Fibroblast of lung (primary cell): ENCODE data around the gene MSANTD2.

ENCODE experiments used
- EZH2 ChIP-seq: IDR thresholded peaks from 2 replicates; pipeline ENCODE4 v1.5.1; 2012; ENCODE audit warnings: low read length, control low read depth, mild to moderate bottlenecking; ENCODE audit errors: missing control alignments
- TF ChIP-seq, protein P1 (sequence below), 2 donors: IDR thresholded peaks in 1 of 2; conservative IDR thresholded peaks in 1 of 2; 1 replicate in 1 of 2; 2 replicates in 1 of 2; pipeline ENCODE4 v1.5.1; 2011 to 2012; ENCODE audit warnings: low read length in 2 of 2, control low read depth in 1 of 2, inconsistent platforms in 1 of 2, low read depth in 1 of 2, mild to moderate bottlenecking in 1 of 2

DNA sequence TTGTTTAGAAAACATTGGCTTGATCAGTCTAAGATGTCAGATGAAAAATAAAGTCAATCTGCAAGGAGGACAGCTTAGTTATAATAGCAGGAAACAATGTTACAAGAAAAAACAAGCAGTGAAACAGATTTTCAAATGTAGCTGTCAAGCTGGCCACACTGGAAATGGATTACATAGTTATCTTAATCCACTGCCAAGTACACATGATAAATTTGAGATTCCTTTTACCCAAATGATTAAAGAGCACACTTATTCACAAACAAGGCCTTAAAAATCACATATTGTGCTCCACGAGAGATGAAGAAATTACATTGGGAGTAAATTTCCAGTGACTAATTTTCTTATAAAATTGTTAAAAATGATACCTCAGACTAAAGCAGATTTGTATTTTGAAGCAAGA, 20.6 kb downstream of the MSANTD2 start:
- no peak for TF ChIP-seq EZH2
- TF ChIP-seq, protein P1, sequence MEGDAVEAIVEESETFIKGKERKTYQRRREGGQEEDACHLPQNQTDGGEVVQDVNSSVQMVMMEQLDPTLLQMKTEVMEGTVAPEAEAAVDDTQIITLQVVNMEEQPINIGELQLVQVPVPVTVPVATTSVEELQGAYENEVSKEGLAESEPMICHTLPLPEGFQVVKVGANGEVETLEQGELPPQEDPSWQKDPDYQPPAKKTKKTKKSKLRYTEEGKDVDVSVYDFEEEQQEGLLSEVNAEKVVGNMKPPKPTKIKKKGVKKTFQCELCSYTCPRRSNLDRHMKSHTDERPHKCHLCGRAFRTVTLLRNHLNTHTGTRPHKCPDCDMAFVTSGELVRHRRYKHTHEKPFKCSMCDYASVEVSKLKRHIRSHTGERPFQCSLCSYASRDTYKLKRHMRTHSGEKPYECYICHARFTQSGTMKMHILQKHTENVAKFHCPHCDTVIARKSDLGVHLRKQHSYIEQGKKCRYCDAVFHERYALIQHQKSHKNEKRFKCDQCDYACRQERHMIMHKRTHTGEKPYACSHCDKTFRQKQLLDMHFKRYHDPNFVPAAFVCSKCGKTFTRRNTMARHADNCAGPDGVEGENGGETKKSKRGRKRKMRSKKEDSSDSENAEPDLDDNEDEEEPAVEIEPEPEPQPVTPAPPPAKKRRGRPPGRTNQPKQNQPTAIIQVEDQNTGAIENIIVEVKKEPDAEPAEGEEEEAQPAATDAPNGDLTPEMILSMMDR (conservative IDR thresholded peaks at IDR 0.05 in 1 of 2, IDR thresholded peaks at IDR 0.05 in 1 of 2; ENCODE audit: low read depth in 1 of 2, low read length in 2 of 2), result no peak
